CD4-positive, alpha-beta T cell (primary cell): ENCODE results near the gene SYTL2. TPM values are rescaled to one million over a fixed set of nuclear protein-coding genes. Genes with fewer than 3 reads are reported as not detected.
A peak's percentile ranks its signal among the peaks of the same experiment; 100 is the strongest.

ENCODE experiments used
- ATAC-seq: fragments of 200-7000 bp; cut with Tn5 transposase; one replicate; pipeline ENCODE4 v1.10.0; 2022; ENCODE audit warnings: mild to moderate bottlenecking; ENCODE audit not compliant: poor library complexity
- CTCF ChIA-PET: fragments of 350-600 bp; sonication (Branson Sonifier 250); formaldehyde crosslinking; loops from one replicate; lab custom pipeline; 2021; ENCODE audit warnings: antibody characterized with exemption, inconsistent platforms; lab: Charles Lee
- POLR2A ChIA-PET: fragments of 350-600 bp; sonication (Branson Sonifier 250); formaldehyde crosslinking; loops from one replicate; lab custom pipeline; 2021; ENCODE audit warnings: antibody characterized with exemption, inconsistent platforms; lab: Charles Lee
- DNase-seq, 14 experiments: peaks; one replicate each; pipeline ENCODE4 v3.0.0-alpha.2; 2013 to 2020; ENCODE audit warnings: mixed read lengths in 2 of 14
- H3K27ac ChIP-seq, 2 donors: one replicate each; pipeline versions ENCODE4 v1.5.1 to v1.7.0; 2013; ENCODE audit warnings: low read length in 2 of 2, low read depth in 1 of 2, mild to moderate bottlenecking in 1 of 2
- H3K27me3 ChIP-seq, 2 experiments: 1 replicate in 1 of 2; 2 replicates in 1 of 2; pipeline versions ENCODE4 v1.6.1 to v1.7.0; 2013; ENCODE audit warnings: low read length in 2 of 2, control low read depth in 1 of 2, mild to moderate bottlenecking in 1 of 2, moderate library complexity in 1 of 2; ENCODE audit not compliant: insufficient read depth in 2 of 2, control insufficient read depth in 1 of 2
- H3K36me3 ChIP-seq: one replicate; pipeline ENCODE4 v1.6.1; 2013; ENCODE audit warnings: low read length, control low read depth; ENCODE audit not compliant: insufficient read depth
- H3K4me1 ChIP-seq: one replicate; pipeline ENCODE4 v1.6.1; 2013; ENCODE audit warnings: low read length, control low read depth; ENCODE audit not compliant: insufficient read depth
- H3K4me3 ChIP-seq: one replicate; pipeline ENCODE4 v1.5.1; 2013; ENCODE audit warnings: mild to moderate bottlenecking, low read length, moderate library complexity
- H3K9me3 ChIP-seq, 2 experiments: 1 replicate in 1 of 2; 2 replicates in 1 of 2; pipeline versions ENCODE4 v1.6.1 to v1.7.0; 2013; ENCODE audit warnings: low read length in 2 of 2, mild to moderate bottlenecking in 2 of 2, control low read depth in 1 of 2, moderate library complexity in 1 of 2; ENCODE audit not compliant: control insufficient read depth in 1 of 2, insufficient read depth in 1 of 2
- H3K27ac Mint-ChIP-seq: one replicate; pipeline ENCODE4 v1.8.0; 2020; ENCODE audit warnings: mixed read lengths
- H3K27me3 Mint-ChIP-seq: one replicate; pipeline ENCODE4 v1.8.0; 2021; ENCODE audit warnings: mixed read lengths
- H3K36me3 Mint-ChIP-seq: one replicate; pipeline ENCODE4 v1.8.0; 2021; ENCODE audit warnings: low read depth, mixed read lengths
- H3K4me1 Mint-ChIP-seq: one replicate; pipeline ENCODE4 v1.8.0; 2021; ENCODE audit warnings: low read depth, mixed read lengths
- H3K4me3 Mint-ChIP-seq: one replicate; pipeline ENCODE4 v1.8.0; 2020; ENCODE audit warnings: mild to moderate bottlenecking, mixed read lengths
- H3K9me3 Mint-ChIP-seq: one replicate; pipeline ENCODE4 v1.8.0; 2020; ENCODE audit warnings: mixed read lengths
- intact Hi-C, 2 experiments: fragments of 100-400 bp; cut with DNase I in 1 of 2; cut with micrococcal nuclease in 1 of 2; formaldehyde crosslinking; loops; one replicate each; pipeline versions ENCODE4 v1.15.1 to v1.9.0; 2023 to 2025; cut with DNase I, micrococcal nuclease
- total RNA-seq, 174 experiments: library from RNA in 2 of 174; stranded (reverse) in 2 of 174; gene quantifications; one replicate each; pipeline ENCODE4 v1.2.3 and lab custom pipeline; 2021 to 2026
- TF ChIP-seq, protein P1 (sequence below): fragments of 200-600 bp; IDR thresholded peaks from one replicate; pipeline ENCODE4 v1.8.0; 2022; ENCODE audit warnings: antibody characterized with exemption, mild to moderate bottlenecking

The SYTL2 gene
- total RNA-seq, 2 experiments from 2014 or later = 35.4 to 36.7 TPM

DNA sequence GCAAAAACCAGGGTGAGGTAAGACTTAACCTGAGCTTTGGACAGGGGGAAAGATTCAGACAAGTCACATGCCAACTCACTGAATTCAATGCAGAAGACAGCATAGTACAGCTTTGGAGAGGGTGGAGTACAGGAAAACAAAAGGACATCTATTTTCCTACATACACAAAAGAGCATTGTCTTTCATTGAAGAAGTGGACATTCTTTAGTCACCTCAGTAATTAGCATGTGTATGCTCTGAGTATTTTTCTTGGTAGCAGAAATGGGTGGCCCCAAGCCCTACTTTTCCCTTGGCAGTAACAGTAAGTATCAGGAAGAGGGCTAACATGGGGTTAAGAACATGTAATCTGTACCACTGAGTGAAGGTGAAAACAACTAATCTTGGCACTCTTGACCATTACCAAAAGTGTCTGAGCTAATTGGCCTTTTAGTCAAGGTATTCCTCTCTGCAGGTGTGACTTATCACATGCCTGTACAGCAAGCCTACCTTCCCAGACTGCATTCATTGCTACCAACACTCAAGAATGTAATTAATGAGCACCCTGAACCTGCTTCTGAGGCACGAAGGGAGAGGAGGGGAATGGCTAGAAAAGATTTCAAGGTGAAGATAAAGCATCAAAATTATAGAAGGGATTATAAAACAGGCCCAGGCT is 33.9 kb downstream of the SYTL2 start:
- no peak overlapping the region for H3K27ac Mint-ChIP-seq
- H3K36me3 ChIP-seq = no peaks in the 10 kb centered on the region
- ATAC-seq (no peak), DNase-seq (no peak)
- no peaks in the 10 kb centered on the region for H3K27me3 Mint-ChIP-seq
- no peak overlapping the region for H3K27ac ChIP-seq
- intact Hi-C loops = no loop called here
- H3K9me3 Mint-ChIP-seq = no peaks in the 10 kb centered on the region
- no peak overlapping the region for H3K4me3 Mint-ChIP-seq
- ChIA-PET POLR2A (no interaction called here), CTCF (no interaction called here)
- H3K9me3 ChIP-seq = peaks cover 0 to 4% of the 10 kb centered on the region in 2 experiments
- H3K36me3 Mint-ChIP-seq = peaks cover 5% of the 10 kb centered on the region
- H3K4me1 Mint-ChIP-seq = peaks cover 53% of the 10 kb centered on the region
- TF ChIP-seq, protein P1, sequence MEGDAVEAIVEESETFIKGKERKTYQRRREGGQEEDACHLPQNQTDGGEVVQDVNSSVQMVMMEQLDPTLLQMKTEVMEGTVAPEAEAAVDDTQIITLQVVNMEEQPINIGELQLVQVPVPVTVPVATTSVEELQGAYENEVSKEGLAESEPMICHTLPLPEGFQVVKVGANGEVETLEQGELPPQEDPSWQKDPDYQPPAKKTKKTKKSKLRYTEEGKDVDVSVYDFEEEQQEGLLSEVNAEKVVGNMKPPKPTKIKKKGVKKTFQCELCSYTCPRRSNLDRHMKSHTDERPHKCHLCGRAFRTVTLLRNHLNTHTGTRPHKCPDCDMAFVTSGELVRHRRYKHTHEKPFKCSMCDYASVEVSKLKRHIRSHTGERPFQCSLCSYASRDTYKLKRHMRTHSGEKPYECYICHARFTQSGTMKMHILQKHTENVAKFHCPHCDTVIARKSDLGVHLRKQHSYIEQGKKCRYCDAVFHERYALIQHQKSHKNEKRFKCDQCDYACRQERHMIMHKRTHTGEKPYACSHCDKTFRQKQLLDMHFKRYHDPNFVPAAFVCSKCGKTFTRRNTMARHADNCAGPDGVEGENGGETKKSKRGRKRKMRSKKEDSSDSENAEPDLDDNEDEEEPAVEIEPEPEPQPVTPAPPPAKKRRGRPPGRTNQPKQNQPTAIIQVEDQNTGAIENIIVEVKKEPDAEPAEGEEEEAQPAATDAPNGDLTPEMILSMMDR = no peak
- no peaks in the 10 kb centered on the region for H3K27me3 ChIP-seq
- H3K4me3 ChIP-seq = no peak overlapping the region
- H3K4me1 ChIP-seq = peaks cover 14% of the 10 kb centered on the region

DNA sequence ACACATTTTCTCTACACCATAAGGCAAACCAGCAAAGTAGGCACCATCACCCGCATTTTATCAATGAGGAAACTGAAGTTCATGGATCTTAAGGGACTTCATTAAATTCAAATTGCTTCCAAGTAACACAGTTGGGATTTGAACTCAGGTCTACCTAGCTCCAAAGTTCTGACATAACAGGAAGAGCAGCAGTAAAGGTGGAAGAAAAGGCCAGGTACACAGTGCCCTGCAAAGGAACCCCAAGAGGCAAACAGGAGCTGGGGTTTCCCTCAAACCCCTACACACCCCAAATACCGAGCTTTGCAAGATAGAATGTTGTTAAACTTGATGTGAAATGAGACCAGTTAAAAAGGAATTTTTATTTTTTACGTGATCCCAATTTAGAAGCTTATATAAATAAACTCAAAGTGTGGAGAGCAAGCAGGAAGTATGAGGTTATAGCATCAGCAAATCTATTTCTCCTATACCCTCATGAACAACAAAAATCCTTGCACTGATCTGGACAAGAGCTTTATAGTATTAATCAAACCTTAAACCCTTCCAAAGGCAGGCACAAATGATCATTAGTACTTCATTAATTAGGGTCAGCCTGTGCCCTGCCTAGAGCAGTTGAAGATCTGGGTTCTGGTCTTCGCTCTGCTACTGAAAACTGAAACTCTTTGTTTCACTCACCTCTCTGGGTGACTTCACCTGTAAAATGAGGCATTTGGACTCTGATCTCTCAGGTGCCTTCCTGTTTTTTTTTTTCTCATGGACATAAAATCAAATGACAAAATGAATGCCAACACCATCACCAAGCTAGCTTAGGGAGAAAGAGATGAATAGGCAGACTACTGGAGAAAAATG is 36.5 kb downstream of the SYTL2 start:
- Mint-ChIP-seq H3K27me3 (no peaks in the 10 kb centered on the region), H3K36me3 (no peaks in the 10 kb centered on the region), H3K4me3 (peak overlapping the region; percentile 40), H3K9me3 (no peaks in the 10 kb centered on the region), H3K27ac (peak overlapping the region; percentile 37), H3K4me1 (peaks cover 36% of the 10 kb centered on the region)
- peaks cover 7% of the 10 kb centered on the region for H3K4me1 ChIP-seq
- H3K36me3 ChIP-seq = no peaks in the 10 kb centered on the region
- no peak overlapping the region for H3K27ac ChIP-seq
- TF ChIP-seq, protein P1 = no peak
- CTCF ChIA-PET = interaction anchor here (0.6 to 1.3 kb wide), 2 partner anchors 21 to 33 kb away, joined by 3 read pairs; no protein-coding TSS in a partner anchor
- no peaks in the 10 kb centered on the region for H3K27me3 ChIP-seq
- POLR2A ChIA-PET = interaction anchor here (0.8 to 1.5 kb wide), 3 partner anchors 15 to 22 kb away, joined by 3 to 10 read pairs (median 6); no protein-coding TSS in a partner anchor
- intact Hi-C loops = no loop called here
- ATAC-seq = peak; percentile 39
- peaks cover 0 to 3% of the 10 kb centered on the region in 2 experiments for H3K9me3 ChIP-seq
- H3K4me3 ChIP-seq = no peak overlapping the region
- DNase-seq = no peak

DNA sequence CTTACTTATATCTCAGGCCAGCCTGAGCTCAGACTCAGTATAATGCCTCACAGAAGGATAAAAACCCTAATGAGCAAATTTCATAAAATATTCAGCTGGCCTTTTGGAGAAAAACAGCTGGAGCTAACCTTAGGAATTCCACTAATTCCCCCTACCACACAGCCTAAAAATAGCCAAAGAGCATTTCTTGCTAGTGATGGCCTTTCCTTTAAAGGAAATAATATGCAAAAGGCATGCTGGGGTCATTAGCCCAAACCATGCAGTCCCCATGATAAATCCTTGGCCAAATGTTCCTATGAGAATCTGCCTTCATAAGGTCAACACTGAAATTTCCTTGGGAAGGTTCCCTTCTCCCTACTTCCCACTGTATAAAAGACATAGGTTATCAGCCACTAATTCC is 38.2 kb downstream of the SYTL2 start:
- peaks cover 0 to 3% of the 10 kb centered on the region in 2 experiments for H3K9me3 ChIP-seq
- DNase-seq (no peak), ATAC-seq (no peak)
- Mint-ChIP-seq H3K4me1 (peaks cover 39% of the 10 kb centered on the region), H3K36me3 (no peaks in the 10 kb centered on the region), H3K4me3 (no peak overlapping the region), H3K27ac (no peak overlapping the region), H3K9me3 (peaks cover 4% of the 10 kb centered on the region), H3K27me3 (no peaks in the 10 kb centered on the region)
- H3K4me3 ChIP-seq = no peak overlapping the region
- H3K27me3 ChIP-seq = no peaks in the 10 kb centered on the region
- TF ChIP-seq, protein P1 = no peak
- CTCF ChIA-PET = interaction anchor here (0.8 kb wide), 1 partner anchor 16 kb away, joined by 3 read pairs; no protein-coding TSS in a partner anchor
- POLR2A ChIA-PET = interaction anchor here (0.7 to 1.9 kb wide), 4 partner anchors 37 to 109 kb away, joined by 3 to 5 read pairs (median 4); partner anchors contain the start of gene CREBZF
- no peaks in the 10 kb centered on the region for H3K36me3 ChIP-seq
- H3K4me1 ChIP-seq = peaks cover 7% of the 10 kb centered on the region
- intact Hi-C loops = no loop called here
- no peak overlapping the region for H3K27ac ChIP-seq
